Cerebellar cortex (tissue), 1 donor: Measurements from ENCODE around the gene MISP3.
A peak's percentile ranks its signal among the peaks of the same experiment; 100 is the strongest.

ENCODE experiments used
- DNase-seq: peaks from one replicate; pipeline ENCODE4 v3.0.0-alpha.2; 2015; ENCODE audit warnings: low spot score

MISP3 gene

DNA sequence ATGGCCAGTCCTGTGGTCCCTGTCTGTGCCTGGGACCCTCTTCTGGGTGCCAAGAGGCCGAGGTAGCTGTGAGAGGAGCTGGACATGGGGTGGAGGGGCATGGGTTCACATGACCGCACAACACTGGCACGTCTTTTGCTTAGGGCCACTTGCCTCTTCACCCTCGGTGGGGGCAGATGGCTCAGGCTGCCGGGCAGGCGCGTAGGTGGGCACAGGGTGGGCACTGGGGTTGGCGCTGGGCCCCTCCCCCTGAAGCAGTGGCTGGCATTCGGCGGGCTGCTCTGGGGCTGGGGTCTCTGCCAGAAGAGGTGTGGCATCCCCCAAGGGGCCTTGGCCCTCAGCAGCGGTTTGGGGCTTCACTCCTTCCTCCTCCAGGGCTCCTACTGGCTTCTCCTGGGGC is 19.1 kb upstream of the MISP3 start:
- no peak for DNase-seq

- no peak for DNase-seq
Measured at GRCh38 chr19:14054099-14054498, 18.5 kb upstream of the MISP3 start.

DNA sequence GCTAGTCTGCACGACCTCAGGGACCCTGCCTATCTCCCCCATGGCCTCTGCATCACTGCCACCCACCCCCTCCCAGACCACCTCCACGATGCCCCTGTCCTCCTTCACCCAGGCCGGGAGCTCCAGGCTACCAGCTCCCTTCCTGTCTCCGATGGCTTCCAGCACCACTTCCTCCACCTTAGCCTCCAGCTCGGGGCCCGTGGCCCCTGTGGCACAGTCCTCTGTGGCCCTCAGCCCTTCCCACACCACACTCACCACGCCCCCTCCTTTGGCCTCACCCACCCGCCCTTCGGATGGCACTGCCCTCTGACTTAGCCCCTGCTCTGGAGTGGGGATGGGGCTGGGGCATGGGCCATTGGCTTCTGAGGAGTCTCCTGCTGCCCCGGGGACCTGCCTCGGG is 17.9 kb upstream of the MISP3 start:
- DNase-seq = no peak

DNA sequence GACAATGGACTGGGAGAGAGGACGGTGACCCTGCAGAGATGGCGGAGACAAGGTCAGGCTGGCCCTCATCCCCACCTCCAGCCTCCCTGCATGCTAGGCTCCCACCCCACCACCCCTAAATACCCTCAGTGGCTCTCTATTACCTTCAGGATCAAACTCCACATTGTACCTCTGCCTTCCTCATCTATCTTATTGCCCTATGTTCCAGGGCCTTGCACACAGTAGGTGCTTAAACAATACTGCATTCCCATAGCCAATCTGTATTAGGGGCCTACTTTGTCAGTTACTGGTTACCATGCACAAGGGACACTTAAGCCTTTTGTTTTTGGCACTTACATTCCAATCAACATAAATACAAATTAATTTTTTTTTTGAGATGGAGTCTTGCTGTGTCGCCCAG is 17.2 kb upstream of the MISP3 start:
- no peak for DNase-seq

- no peak for DNase-seq
Measured at GRCh38 chr19:14056069-14056666, 16.4 kb upstream of the MISP3 start.

DNA sequence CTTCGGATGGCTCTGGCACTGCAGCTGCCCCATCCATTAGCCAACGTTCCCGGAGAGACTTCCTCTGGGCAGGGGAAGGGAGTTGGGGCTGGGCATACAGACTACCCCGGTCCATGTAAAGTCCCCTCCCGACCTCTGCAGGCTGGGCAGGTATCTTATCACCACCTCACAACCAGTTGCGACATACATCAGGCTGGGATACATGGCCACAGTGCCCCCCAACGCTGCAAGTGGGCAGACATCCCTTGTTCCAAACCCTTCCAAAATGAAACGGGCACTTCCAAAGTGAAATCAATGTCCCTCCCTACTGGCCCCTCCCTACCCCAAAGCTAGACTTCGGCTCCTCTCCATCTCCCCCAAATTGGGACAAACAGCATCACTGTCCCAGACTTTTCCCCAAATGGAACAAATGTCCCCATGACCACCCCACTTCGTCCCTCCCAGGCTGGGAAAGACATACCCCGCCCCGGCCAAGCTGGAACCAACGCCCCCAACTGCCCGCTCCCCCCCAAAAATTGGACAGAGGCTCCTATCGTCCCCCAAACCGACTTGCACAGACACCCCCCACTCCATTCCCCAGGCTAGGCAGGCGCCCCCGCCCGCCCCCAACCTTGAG is 15.7 kb upstream of the MISP3 start:
- DNase-seq = no peak

DNA sequence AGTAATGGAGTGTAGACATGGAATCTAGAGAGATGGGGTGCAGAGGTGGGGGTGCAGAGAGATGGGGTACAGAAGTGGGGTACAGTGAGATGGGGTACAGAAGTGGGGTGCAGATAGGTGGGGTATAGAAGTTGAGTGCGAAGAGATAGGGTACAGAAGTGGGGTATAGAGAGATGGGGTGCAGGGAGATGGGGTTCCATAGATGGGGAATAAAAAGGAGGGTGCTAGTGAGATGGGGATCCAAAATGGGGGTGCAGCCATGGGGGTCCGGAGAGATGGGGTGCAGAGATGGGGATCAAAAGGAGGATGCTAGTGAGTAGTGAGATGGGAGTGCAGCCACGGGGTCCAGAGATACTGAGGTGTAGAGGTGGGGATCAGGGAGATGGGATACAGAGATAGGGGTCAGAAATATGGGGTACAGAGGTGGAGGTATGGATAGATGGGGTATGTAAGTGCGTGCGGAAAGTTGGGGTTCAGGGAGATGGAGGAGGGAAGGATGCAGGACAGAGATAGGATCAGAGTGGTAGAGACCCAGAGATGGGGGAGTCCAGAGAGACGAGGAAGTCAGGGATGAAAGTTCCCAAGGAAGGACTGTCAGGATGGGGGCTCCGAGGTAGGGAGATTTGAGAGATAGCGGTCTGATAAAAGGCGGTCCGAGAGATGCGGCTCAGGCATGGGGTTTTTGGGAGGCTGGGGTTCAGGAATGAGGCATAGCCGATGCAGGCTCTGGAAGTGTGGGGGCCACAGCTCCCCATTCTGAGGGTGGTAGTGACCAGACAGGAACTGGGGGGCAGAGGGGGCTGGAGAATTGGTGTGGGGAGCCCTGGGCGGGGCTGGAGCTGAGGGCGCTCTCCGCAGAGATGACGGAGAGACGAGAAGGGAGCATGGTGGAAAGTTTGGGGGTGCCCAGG is 14.1 kb upstream of the MISP3 start:
- no peak for DNase-seq

GRCh38 chr19:14059093-14059480 is 13.5 kb upstream of the MISP3 start:
- DNase-seq = no peak

DNA sequence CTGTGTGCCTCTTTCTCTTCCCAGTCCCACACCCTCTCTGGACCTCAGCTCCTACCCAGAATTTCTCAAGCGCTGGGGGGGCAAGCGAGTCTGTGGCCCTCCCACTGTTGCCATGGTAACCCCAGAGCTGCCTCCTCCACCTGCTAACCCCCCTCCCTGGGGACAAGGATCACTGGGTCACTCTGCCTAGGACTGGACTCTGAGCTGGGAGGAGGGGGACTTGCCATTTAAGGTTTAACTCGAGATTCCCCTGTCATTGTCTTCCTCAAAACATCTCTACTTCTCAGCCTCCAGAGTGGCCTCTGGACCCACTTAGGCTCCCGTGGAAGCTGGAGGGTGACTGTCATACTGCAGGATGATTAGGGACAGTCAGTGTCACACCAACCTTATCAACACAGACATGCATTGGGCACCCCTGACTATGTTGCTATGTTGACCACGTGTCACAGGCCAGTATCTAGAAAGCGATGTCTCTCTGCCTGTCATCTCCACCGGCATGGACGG is 12.9 kb upstream of the MISP3 start:
- no peak for DNase-seq

GRCh38 chr19:14061081-14061749 is 11.4 kb upstream of the MISP3 start:
- no peak for DNase-seq

GRCh38 chr19:14061751-14062557 is 10.6 kb upstream of the MISP3 start, which contains the start of gene PALM3:
Gene PALM3 (minus strand): TSS chr19:14062076. CDS start chr19:14061980, 96 bp downstream.
- DNase-seq = no peak

GRCh38 chr19:14062558-14062855 is 10.1 kb upstream of the MISP3 start:
- no peak for DNase-seq

DNA sequence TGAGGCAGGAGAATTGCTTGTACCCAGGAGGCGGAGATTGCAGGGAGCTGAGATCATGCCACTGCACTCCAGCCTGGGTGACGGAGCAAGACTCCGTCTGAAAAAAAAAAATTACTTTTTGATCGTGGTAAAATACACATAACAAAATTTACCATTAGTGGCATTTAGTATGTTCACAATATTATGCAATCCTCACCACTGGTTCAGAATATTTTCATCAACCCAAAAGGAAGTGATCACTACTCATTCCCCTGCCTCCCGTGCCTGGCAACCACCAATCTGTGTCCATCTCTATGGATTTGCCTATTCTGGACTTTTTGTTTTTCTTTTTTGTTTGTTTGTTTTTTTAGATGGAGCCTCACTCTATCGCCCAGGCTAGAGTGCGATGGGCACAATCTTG is 9.5 kb upstream of the MISP3 start:
- DNase-seq = no peak

DNA sequence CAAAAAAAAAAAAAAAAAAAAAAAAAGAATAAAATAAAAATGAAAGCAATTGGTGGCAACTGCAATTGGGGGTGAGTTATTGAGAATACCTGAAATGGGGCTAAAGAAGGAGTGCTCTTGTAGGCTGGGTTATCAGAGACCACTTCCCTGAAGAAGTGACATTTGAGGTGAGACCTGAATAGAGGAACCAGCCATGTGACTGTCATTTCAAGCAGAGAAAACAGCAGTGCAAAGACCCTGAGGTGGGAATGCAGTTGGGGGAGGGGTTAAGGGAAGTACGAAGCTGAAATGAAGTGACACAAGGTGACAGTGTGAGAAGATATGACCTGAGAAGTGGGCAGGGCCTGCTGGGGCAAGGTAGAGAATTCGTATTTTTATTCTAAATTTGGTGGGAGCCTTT is 6.5 kb upstream of the MISP3 start:
- no peak for DNase-seq

DNA sequence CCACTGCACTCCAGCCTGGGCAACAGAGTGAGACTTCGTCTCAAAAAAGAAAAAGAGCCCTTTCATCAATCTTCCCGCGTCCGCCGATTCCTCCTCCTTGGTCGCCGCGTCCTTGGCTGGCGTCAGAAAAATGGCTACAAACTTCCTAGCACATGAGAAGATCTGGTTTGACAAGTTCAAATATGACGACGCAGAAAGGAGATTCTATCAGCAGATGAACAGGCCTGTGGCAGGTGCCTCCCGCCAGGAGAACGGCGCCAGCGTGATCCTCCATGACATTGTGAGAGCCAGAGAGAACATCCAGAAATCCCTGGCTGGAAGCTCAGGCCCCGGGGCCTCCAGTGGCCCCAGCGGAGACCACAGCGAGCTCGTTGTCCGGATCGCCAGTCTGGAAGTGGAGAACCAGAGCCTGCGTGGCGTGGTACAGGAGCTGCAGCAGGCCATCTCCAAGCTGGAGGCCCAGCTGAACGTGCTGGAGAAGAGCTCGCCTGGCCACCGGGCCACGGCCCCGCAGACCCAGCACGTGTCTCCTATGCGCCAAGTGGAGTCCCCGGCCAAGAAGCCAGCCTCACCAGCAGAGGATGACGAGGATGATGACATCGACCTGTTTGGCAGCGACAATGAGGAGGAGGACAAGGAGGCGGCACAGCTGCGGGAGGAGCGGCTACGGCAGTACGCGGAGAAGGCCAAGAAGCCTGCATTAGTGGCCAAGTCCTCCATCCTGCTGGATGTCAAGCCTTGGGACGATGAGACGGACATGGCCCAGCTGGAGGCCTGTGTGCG is 2.1 kb upstream of the MISP3 start:
- DNase-seq = no peak

GRCh38 chr19:14073261-14073924 is 807 bp downstream of the MISP3 start:
- peak; percentile 69 for DNase-seq

GRCh38 chr19:14073925-14074838 is 1.6 kb downstream of the MISP3 start:
- DNase-seq = peak; percentile 42

- DNase-seq = no peak
Measured at GRCh38 chr19:14078411-14078810, 5.8 kb downstream of the MISP3 start.
